Subcutaneous adipose tissue (tissue), 4 donors: ENCODE measurements around the gene COL8A2. TPM values are rescaled to one million over a fixed set of nuclear protein-coding genes. Genes with fewer than 3 reads are reported as not detected.

Experiments used
- CTCF ChIP-seq: fragments of 450-650 bp; IDR thresholded peaks from one replicate; pipeline ENCODE4 v1.5.1; 2016; ENCODE audit warnings: low read depth, mild to moderate bottlenecking, control low read depth, antibody characterized with exemption, moderate library complexity
- total RNA-seq, 4 donors: library from RNA; depleted of rRNA; stranded (reverse); fragments of >200 nt; gene quantifications; one replicate each; pipeline ENCODE4 v1.1.0, GENCODE V29; 2016

Gene COL8A2
- total RNA-seq, 4 donors from 2014 or later: 1.1 to 5.9 (median 3.3) TPM

GRCh38 chr1:36134505-36135329 lies 9.7 kb upstream of the COL8A2 start:
- no peak for TF ChIP-seq CTCF

- no peak for TF ChIP-seq CTCF
Observed at GRCh38 chr1:36134031-36134430, 9.0 kb upstream of the COL8A2 start.

GRCh38 chr1:36133484-36133883 lies 8.5 kb upstream of the COL8A2 start:
- TF ChIP-seq CTCF: no peak

GRCh38 chr1:36132029-36132428 lies 7.0 kb upstream of the COL8A2 start:
- no peak for TF ChIP-seq CTCF

- no peak for TF ChIP-seq CTCF
Observed at GRCh38 chr1:36128905-36129206, 3.8 kb upstream of the COL8A2 start.

GRCh38 chr1:36128126-36128904 lies 3.3 kb upstream of the COL8A2 start:
- no peak for TF ChIP-seq CTCF

- TF ChIP-seq CTCF: no peak
Observed at GRCh38 chr1:36126797-36127500, 1.9 kb upstream of the COL8A2 start.
